Measurements from ENCODE around the gene HLA-DQA1. TPM values are rescaled to one million over a fixed set of nuclear protein-coding genes. Genes with fewer than 3 reads are reported as not detected.
"Not testable (repeated sequence)": the region's sequence is repeated elsewhere in the genome, so short reads cannot be mapped to it uniquely, and the experiment has no call there.

The HLA-DQA1 gene
- total RNA-seq = 16.0 TPM
- polyA plus RNA-seq = 41.8 TPM

GRCh38 chr6:32637219-32637880 is at the start of gene HLA-DQA1:
Gene HLA-DQA1, plus strand, starts transcription at chr6:32637406. Its CDS starts 53 bp downstream, at chr6:32637459.
- no peak within 1 kb of the TSS for H3K27ac ChIP-seq (ENCODE audit: low read depth)
- H3K4me1 ChIP-seq (ENCODE audit: insufficient read depth) = no peaks in the 10 kb centered on the region
- WGBS = 48% methylated on average over 7 of the region's 7 CpGs
- H3K36me3 ChIP-seq (ENCODE audit: insufficient read depth) = no peaks in the 10 kb centered on the region
- DNase-seq (ENCODE audit: extremely low spot score) = no peak
- H3K4me3 ChIP-seq (ENCODE audit: low read depth, low read length) = no peak within 1 kb of the TSS

- WGBS = 89% methylated on average over 2 of the region's 2 CpGs
- H3K4me3 ChIP-seq (ENCODE audit: low read depth, low read length) = no peak overlapping the region
- no peak for DNase-seq (ENCODE audit: extremely low spot score)
- no peak overlapping the region for H3K27ac ChIP-seq (ENCODE audit: low read depth)
- H3K4me1 ChIP-seq (ENCODE audit: insufficient read depth) = no peaks in the 10 kb centered on the region
- H3K36me3 ChIP-seq (ENCODE audit: insufficient read depth) = no peaks in the 10 kb centered on the region
Observed at GRCh38 chr6:32588156-32588555, 49.0 kb upstream of the HLA-DQA1 start.

- WGBS = 40% methylated on average over 9 of the region's 9 CpGs
- no peak within 1 kb of the TSS for H3K4me3 ChIP-seq (ENCODE audit: low read depth, low read length)
- no peaks in the 10 kb centered on the region for H3K4me1 ChIP-seq (ENCODE audit: insufficient read depth)
- no peak within 1 kb of the TSS for H3K27ac ChIP-seq (ENCODE audit: low read depth)
- DNase-seq (ENCODE audit: extremely low spot score) = no peak
- no peaks in the 10 kb centered on the region for H3K36me3 ChIP-seq (ENCODE audit: insufficient read depth)
Observed at GRCh38 chr6:32589596-32590449, 47.4 kb upstream of the HLA-DQA1 start, which contains the start of gene HLA-DRB1. Gene HLA-DRB1, minus strand, starts transcription at chr6:32589848. Its CDS starts 106 bp downstream, at chr6:32589742.

DNA sequence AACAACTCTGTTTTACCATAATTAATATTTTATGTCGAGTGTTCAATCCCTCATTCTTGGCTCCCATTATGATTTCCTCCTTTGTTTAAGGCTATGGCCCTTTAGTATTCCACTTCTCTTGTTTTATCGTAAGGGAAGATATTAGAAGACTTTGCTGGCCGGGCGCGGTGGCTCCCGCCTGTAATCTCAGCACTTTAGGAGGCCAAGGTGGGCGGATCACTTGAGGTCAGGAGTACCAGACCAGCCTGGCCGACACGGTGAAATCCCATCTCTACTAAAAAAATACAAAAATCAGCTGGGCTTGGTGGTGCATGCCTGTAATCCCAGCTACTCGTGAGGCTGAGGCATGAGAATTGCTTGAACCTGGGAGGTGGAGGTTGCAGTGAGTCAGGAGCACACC is 46.5 kb upstream of the HLA-DQA1 start:
- not testable (repeated sequence) for H3K36me3 ChIP-seq (ENCODE audit: insufficient read depth); DNase-seq (ENCODE audit: extremely low spot score); H3K4me3 ChIP-seq (ENCODE audit: low read depth, low read length); H3K4me1 ChIP-seq (ENCODE audit: insufficient read depth); H3K27ac ChIP-seq (ENCODE audit: low read depth)
- 87% methylated on average over 10 of the region's 10 CpGs for WGBS

GRCh38 chr6:32597024-32597423 is 40.2 kb upstream of the HLA-DQA1 start:
- Histone ChIP-seq H3K36me3 (ENCODE audit: insufficient read depth) (no peaks in the 10 kb centered on the region), H3K27ac (ENCODE audit: low read depth) (no peak overlapping the region), H3K4me1 (ENCODE audit: insufficient read depth) (no peaks in the 10 kb centered on the region), H3K4me3 (ENCODE audit: low read depth, low read length) (no peak overlapping the region)
- no peak for DNase-seq (ENCODE audit: extremely low spot score)

DNA sequence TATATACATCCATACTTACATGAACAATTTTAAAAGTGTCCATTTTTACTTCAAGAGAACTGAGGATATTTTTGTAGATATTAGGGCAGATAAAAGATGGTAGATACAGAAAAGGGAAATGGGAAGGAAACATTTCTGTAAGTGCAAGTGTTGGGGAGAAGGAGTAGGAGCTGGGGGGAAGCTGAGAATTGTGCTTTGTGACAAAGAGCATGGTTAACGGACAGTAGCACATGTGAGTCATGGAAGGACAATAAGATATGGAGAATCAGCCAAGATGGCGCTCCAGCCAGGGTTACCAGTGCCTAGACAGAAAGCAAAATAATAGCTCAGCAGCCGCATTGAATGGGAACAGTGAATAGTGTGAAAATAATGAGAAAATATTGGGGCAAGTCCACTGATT is 34.8 kb upstream of the HLA-DQA1 start:
- no peak for DNase-seq (ENCODE audit: extremely low spot score)
- Histone ChIP-seq H3K36me3 (ENCODE audit: insufficient read depth) (no peaks in the 10 kb centered on the region), H3K4me3 (ENCODE audit: low read depth, low read length) (no peak overlapping the region), H3K27ac (ENCODE audit: low read depth) (no peak overlapping the region), H3K4me1 (ENCODE audit: insufficient read depth) (no peaks in the 10 kb centered on the region)
- WGBS = 58% methylated on average over 3 of the region's 3 CpGs

GRCh38 chr6:32603222-32603621 is 34.0 kb upstream of the HLA-DQA1 start:
- DNase-seq (ENCODE audit: extremely low spot score) = no peak
- no peak overlapping the region for H3K4me3 ChIP-seq (ENCODE audit: low read depth, low read length)
- no peak overlapping the region for H3K27ac ChIP-seq (ENCODE audit: low read depth)
- H3K4me1 ChIP-seq (ENCODE audit: insufficient read depth) = no peaks in the 10 kb centered on the region
- H3K36me3 ChIP-seq (ENCODE audit: insufficient read depth) = no peaks in the 10 kb centered on the region
- 88% methylated on average over 5 of the region's 5 CpGs for WGBS

DNA sequence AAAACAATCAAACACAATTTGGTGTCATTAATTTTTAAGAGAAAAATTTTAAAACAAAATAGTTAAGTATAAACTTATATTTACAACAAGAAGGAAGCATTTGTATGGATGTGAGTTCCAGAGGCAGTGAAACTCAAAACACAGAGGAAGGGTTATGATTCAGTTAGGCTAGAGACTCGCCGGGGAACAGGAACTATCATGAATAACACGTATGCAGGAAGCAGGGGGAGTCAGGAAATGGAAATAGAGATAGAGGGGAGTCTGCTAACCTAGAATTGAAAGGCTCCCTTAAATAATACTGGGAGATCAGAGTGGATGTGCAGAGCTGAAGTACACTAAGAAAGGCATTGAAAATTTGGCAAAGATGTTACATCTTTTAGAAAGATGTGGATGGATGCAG is 33.3 kb upstream of the HLA-DQA1 start:
- Histone ChIP-seq H3K36me3 (ENCODE audit: insufficient read depth) (no peaks in the 10 kb centered on the region), H3K27ac (ENCODE audit: low read depth) (no peak overlapping the region), H3K4me3 (ENCODE audit: low read depth, low read length) (no peak overlapping the region), H3K4me1 (ENCODE audit: insufficient read depth) (no peaks in the 10 kb centered on the region)
- 17% methylated on average over 3 of the region's 3 CpGs for WGBS
- no peak for DNase-seq (ENCODE audit: extremely low spot score)

GRCh38 chr6:32604434-32604877 is 32.8 kb upstream of the HLA-DQA1 start:
- Histone ChIP-seq H3K27ac (ENCODE audit: low read depth) (no peak overlapping the region), H3K4me1 (ENCODE audit: insufficient read depth) (no peaks in the 10 kb centered on the region), H3K4me3 (ENCODE audit: low read depth, low read length) (no peak overlapping the region), H3K36me3 (ENCODE audit: insufficient read depth) (no peaks in the 10 kb centered on the region)
- DNase-seq (ENCODE audit: extremely low spot score) = no peak
- WGBS = 42% methylated on average over 3 of the region's 3 CpGs

- Histone ChIP-seq H3K4me1 (ENCODE audit: insufficient read depth) (no peaks in the 10 kb centered on the region), H3K4me3 (ENCODE audit: low read depth, low read length) (no peak overlapping the region), H3K36me3 (ENCODE audit: insufficient read depth) (no peaks in the 10 kb centered on the region), H3K27ac (ENCODE audit: low read depth) (no peak overlapping the region)
- no peak for DNase-seq (ENCODE audit: extremely low spot score)
- WGBS = 85% methylated on average over 4 of the region's 4 CpGs
Observed at GRCh38 chr6:32607263-32607987, 29.8 kb upstream of the HLA-DQA1 start.

GRCh38 chr6:32607988-32608298 is 29.3 kb upstream of the HLA-DQA1 start:
- no peak for DNase-seq (ENCODE audit: extremely low spot score)
- Histone ChIP-seq H3K4me3 (ENCODE audit: low read depth, low read length) (no peak overlapping the region), H3K36me3 (ENCODE audit: insufficient read depth) (no peaks in the 10 kb centered on the region), H3K27ac (ENCODE audit: low read depth) (no peak overlapping the region), H3K4me1 (ENCODE audit: insufficient read depth) (no peaks in the 10 kb centered on the region)
- 61% methylated on average over 2 of the region's 2 CpGs for WGBS

- H3K4me1 ChIP-seq (ENCODE audit: insufficient read depth) = no peaks in the 10 kb centered on the region
- DNase-seq (ENCODE audit: extremely low spot score) = no peak
- H3K4me3 ChIP-seq (ENCODE audit: low read depth, low read length) = no peak overlapping the region
- no peak overlapping the region for H3K27ac ChIP-seq (ENCODE audit: low read depth)
- H3K36me3 ChIP-seq (ENCODE audit: insufficient read depth) = no peaks in the 10 kb centered on the region
- 68% methylated on average over 3 of the region's 3 CpGs for WGBS
Observed at GRCh38 chr6:32608362-32608761, 28.8 kb upstream of the HLA-DQA1 start.

- Histone ChIP-seq H3K36me3 (ENCODE audit: insufficient read depth) (no peaks in the 10 kb centered on the region), H3K4me1 (ENCODE audit: insufficient read depth) (no peaks in the 10 kb centered on the region), H3K4me3 (ENCODE audit: low read depth, low read length) (no peak overlapping the region), H3K27ac (ENCODE audit: low read depth) (no peak overlapping the region)
- 61% methylated on average over 3 of the region's 3 CpGs for WGBS
- no peak for DNase-seq (ENCODE audit: extremely low spot score)
Observed at GRCh38 chr6:32609391-32609730, 27.8 kb upstream of the HLA-DQA1 start.

All from urinary bladder (tissue), 4 donors.